K562 (cell line): ENCODE measurements around the gene ARHGEF12. TPM values are rescaled to one million over a fixed set of nuclear protein-coding genes. Genes with fewer than 3 reads are reported as not detected.

Source experiments
- C11orf30 ChIP-seq: fragments of 450-650 bp; IDR thresholded peaks from 2 replicates; pipeline ENCODE4 v1.6.1; 2016; ENCODE audit warnings: low read depth, mild to moderate bottlenecking
- MED1 ChIP-seq: sonication (generic); formaldehyde crosslinking; IDR thresholded peaks from 2 replicates; pipeline ENCODE4 v1.8.1; 2023; ENCODE audit warnings: missing genetic modification reagents, borderline replicate concordance
- MYNN ChIP-seq, 2 experiments: sonication (generic); formaldehyde crosslinking in 1 of 2; IDR thresholded peaks; 2 replicates each; pipeline versions ENCODE4 v1.5.0 to v1.6.1; 2016 to 2020; ENCODE audit warnings: antibody characterized with exemption in 1 of 2, missing genetic modification reagents in 1 of 2
- NCOA2 ChIP-seq, 2 experiments: fragments of 450-650 bp; IDR thresholded peaks; 2 replicates each; pipeline ENCODE4 v1.6.1; 2018; ENCODE audit warnings: mild to moderate bottlenecking in 2 of 2, moderate library complexity in 1 of 2; ENCODE audit not compliant: partially characterized antibody in 2 of 2
- NKRF ChIP-seq: fragments of 450-650 bp; IDR thresholded peaks from 2 replicates; pipeline ENCODE4 v1.6.1; 2016; ENCODE audit warnings: borderline replicate concordance
- PKNOX1 ChIP-seq: fragments of 450-650 bp; IDR thresholded peaks from 2 replicates; pipeline ENCODE4 v1.6.1; 2016
- RBBP5 ChIP-seq: fragments of 200-600 bp; sonication (generic); IDR thresholded peaks from 2 replicates; pipeline ENCODE4 v1.6.1; 2012; ENCODE audit warnings: borderline replicate concordance, mild to moderate bottlenecking, low read length, control low read depth, inconsistent platforms; ENCODE audit not compliant: insufficient read depth, poor library complexity, severe bottlenecking
- SIN3A ChIP-seq, 2 experiments: fragments of 150-350 bp in 1 of 2; IDR thresholded peaks; 2 replicates each; pipeline ENCODE4 v1.6.1; 2011 to 2016; ENCODE audit warnings: borderline replicate concordance in 2 of 2, low read depth in 2 of 2, low read length in 2 of 2, mild to moderate bottlenecking in 2 of 2, moderate library complexity in 2 of 2; ENCODE audit not compliant: control insufficient read depth in 1 of 2
- SMAD1 ChIP-seq: fragments of 150-350 bp; IDR thresholded peaks from 2 replicates; pipeline ENCODE4 v1.6.1; 2014; ENCODE audit warnings: low read length, low read depth; ENCODE audit not compliant: partially characterized antibody
- SMARCA4 ChIP-seq: fragments of 450-650 bp; IDR thresholded peaks from 2 replicates; pipeline ENCODE4 v1.6.1; 2016
- SNRNP70 ChIP-seq: fragments of 200-400 bp; formaldehyde crosslinking; optimal IDR thresholded peaks from 2 replicates; pipeline ENCODE3; 2017; ENCODE audit warnings: low read depth, low read length
- SRSF1 ChIP-seq: fragments of 200-400 bp; formaldehyde crosslinking; IDR thresholded peaks from 2 replicates; pipeline ENCODE4 v1.6.1; 2017; ENCODE audit warnings: mild to moderate bottlenecking, low read depth, low read length, moderate library complexity
- ZBTB33 ChIP-seq: sonication (generic); formaldehyde crosslinking; IDR thresholded peaks from 2 replicates; pipeline ENCODE4 v1.8.1; 2023; ENCODE audit warnings: mild to moderate bottlenecking, missing genetic modification reagents
- ZNF511 ChIP-seq: sonication (generic); formaldehyde crosslinking; IDR thresholded peaks from 2 replicates; pipeline ENCODE4 v1.8.0; 2022; ENCODE audit warnings: mild to moderate bottlenecking, missing genetic modification reagents
- ZNF518B ChIP-seq: fragments of 250-450 bp; sonication (Bioruptor Pico); IDR thresholded peaks from 2 replicates; pipeline ENCODE4 v1.5.0; 2021; ENCODE audit warnings: mild to moderate bottlenecking, moderate library complexity
- polyA plus RNA-seq, 8 experiments: library from polyadenylated mRNA; depleted of rRNA in 4 of 8; stranded (reverse) in 5 of 8; unstranded in 3 of 8; fragments of >200 nt; fragmentation: Nextera tagmentation in 2 of 8; fragmentation: Illumina TruSeq in 1 of 8; extraction: Ambion mirVana in 2 of 8; extraction: Trizol in 1 of 8; gene quantifications; 2 replicates each; pipeline versions ENCODE4 v1.2.1 to v1.2.3, GENCODE V29; 2011 to 2014; ENCODE audit warnings: inconsistent platforms in 1 of 8, missing spikeins in 1 of 8
- total RNA-seq, 7 experiments: library from RNA; depleted of rRNA in 6 of 7; stranded (reverse); fragments of >200 nt in 6 of 7; fragmentation: Illumina TruSeq in 2 of 7; extraction: Trizol in 2 of 7; gene quantifications; 2 replicates each; pipeline versions ENCODE4 v1.2.1 to v1.2.3, GENCODE V29; 2011 to 2021; ENCODE audit warnings: low replicate concordance in 1 of 7

Gene ARHGEF12
- total and polyA plus RNA-seq, 9 of the 15 experiments (the other 6 are each of a cell fraction or from before 2014, with no cell fraction given): 3.5 to 51.7 (median 29.5) TPM

- TF ChIP-seq NKRF (no peak), SMAD1 (no peak), MED1 (no peak), ZBTB33 (CRISPR knock-in tag) (no peak), SNRNP70 (no peak), NCOA2 (IDR thresholded peaks at IDR 0.05; ENCODE audit: partially characterized antibody in 2 of 2) (no peak), PKNOX1 (no peak; the same call in 1 of the 2 replicates), ZNF518B (CRISPR knock-in tag) (no peak), SIN3A (IDR thresholded peaks at IDR 0.05; ENCODE audit: borderline replicate concordance in 2 of 2, control insufficient read depth in 1 of 2, low read depth in 2 of 2, low read length in 2 of 2) (no peak), SRSF1 (no peak), ZNF511 (CRISPR knock-in tag) (no peak), C11orf30 (peak; percentile 77), SMARCA4 (peak; percentile 85; the same call in 1 of the 2 replicates), RBBP5 (no peak), MYNN (IDR thresholded peaks at IDR 0.05) (peak; percentile 59; the same call in 1 of the 2 replicates), MYNN (CRISPR knock-in tag; IDR thresholded peaks at IDR 0.05) (no peak)
These were observed 8.2 kb downstream of the ARHGEF12 start (continued) for GRCh38 chr11:120344302-120345004.
